ENCODE data around the gene HOXA7.

- TF ChIP-seq CTCF (IDR thresholded peaks at IDR 0.05) (no peak), EZH2phosphoT487 (IDR thresholded peaks at IDR 0.05) (peak; percentile 96), EZH2 (IDR thresholded peaks at IDR 0.05) (peak; percentile 88)
Observed at GRCh38 chr7:27199849-27200760, 43.6 kb upstream of the HOXA7 start, which contains the start of gene HOXA13.

All from neural progenitor cell (in vitro differentiated cells).